Right lobe of liver (tissue), 6 donors: ENCODE results near the gene FASTKD3. TPM values are rescaled to one million over a fixed set of nuclear protein-coding genes. Genes with fewer than 3 reads are reported as not detected.
A peak's percentile ranks its signal among the peaks of the same experiment; 100 is the strongest.

ENCODE experiments used
- ATAC-seq, 4 donors: fragments of 200-7000 bp; cut with Tn5 transposase; one replicate each; pipeline ENCODE4 v1.9.1; 2020; ENCODE audit warnings: mild to moderate bottlenecking in 4 of 4, moderate library complexity in 4 of 4
- DNase-seq, 3 donors: peaks; one replicate each; pipeline ENCODE4 v3.0.0-alpha.2; 2020
- H3K27ac ChIP-seq, 3 donors: fragments of 200-600 bp; one replicate each; pipeline ENCODE4 v1.8.0; 2022
- H3K27me3 ChIP-seq, 2 donors: fragments of 200-600 bp; one replicate each; pipeline ENCODE4 v1.8.0; 2022
- H3K36me3 ChIP-seq, 4 donors: fragments of 200-600 bp; sonication (generic) in 1 of 4; one replicate each; pipeline versions ENCODE4 v1.5.1 to v1.8.0; 2017 to 2022; ENCODE audit warnings: control low read depth in 1 of 4
- H3K4me1 ChIP-seq, 4 donors: fragments of 200-600 bp; sonication (generic) in 1 of 4; one replicate each; pipeline versions ENCODE4 v1.5.1 to v1.8.0; 2017 to 2022; ENCODE audit warnings: control low read depth in 1 of 4
- H3K4me3 ChIP-seq, 3 donors: fragments of 200-600 bp; one replicate each; pipeline ENCODE4 v1.8.0; 2022
- H3K9me3 ChIP-seq, 4 donors: fragments of 200-600 bp; sonication (generic) in 1 of 4; one replicate each; pipeline versions ENCODE4 v1.5.1 to v1.8.0; 2017 to 2022; ENCODE audit warnings: control low read depth in 1 of 4
- POLR2A ChIP-seq: fragments of 450-650 bp; IDR thresholded peaks from one replicate; pipeline ENCODE4 v1.6.1; 2017; ENCODE audit warnings: antibody characterized with exemption, mild to moderate bottlenecking
- WGBS: methylation state at CpG from one replicate; pipeline ENCODE4 v1.1.6; 2018; ENCODE audit warnings: low coverage, low lambda C conversion rate; ENCODE audit not compliant: insufficient coverage; ENCODE audit errors: missing lambda C conversion rate; 5-methylcytosine and 5-hydroxymethylcytosine counted together
- intact Hi-C, 2 donors: fragments of 100-400 bp; cut with DNase I; formaldehyde crosslinking; loops; one replicate each; pipeline versions ENCODE4 v1.11.2 to v1.14.1; 2022
- total RNA-seq, 6 experiments: library from RNA; depleted of rRNA in 2 of 6; stranded (reverse); fragments of >200 nt in 2 of 6; fragmentation: NEBNext Ultra II Directional in 3 of 6; extraction: Animal tissue kit (Norgen Biotek cat#: 25700) in 3 of 6; gene quantifications; one replicate each; pipeline versions ENCODE4 v1.1.0 to v1.2.4, GENCODE V29; 2016 to 2023
- TF ChIP-seq, protein P1 (sequence below), 4 donors: fragments of 200-600 bp in 3 of 4; fragments of 450-650 bp in 1 of 4; IDR thresholded peaks; one replicate each; pipeline versions ENCODE4 v1.5.1 to v1.8.0; 2016 to 2022; ENCODE audit warnings: antibody characterized with exemption in 4 of 4, mild to moderate bottlenecking in 2 of 4
- donor health status: DM: no; HTN: yes; CAD: no.
- donor health status: DM: no; HTN: no; CAD: no.
- donor health status: DM: no; HTN: no; CAD: no.
- donor health status: DM: no; HTN: yes; CAD: no.
- donor health status: DM: no; HTN: yes; CAD: no.

Gene FASTKD3
- total RNA-seq, 6 experiments from 2014 or later, result 3.8 to 9.6 (median 6.1) TPM

GRCh38 chr5:7877851-7878250 lies 9.0 kb upstream of the FASTKD3 start:
- intact Hi-C loops, result no loop called here
- no peaks in the 10 kb centered on the region for H3K9me3 ChIP-seq
- DNase-seq (peak; percentile 60 to 79 (median 64)), ATAC-seq (peak; percentile 50 to 67 (median 59))
- 18% methylated on average over 9 of the region's 9 CpGs for WGBS
- no peak overlapping the region for H3K4me3 ChIP-seq
- TF ChIP-seq, protein P1, sequence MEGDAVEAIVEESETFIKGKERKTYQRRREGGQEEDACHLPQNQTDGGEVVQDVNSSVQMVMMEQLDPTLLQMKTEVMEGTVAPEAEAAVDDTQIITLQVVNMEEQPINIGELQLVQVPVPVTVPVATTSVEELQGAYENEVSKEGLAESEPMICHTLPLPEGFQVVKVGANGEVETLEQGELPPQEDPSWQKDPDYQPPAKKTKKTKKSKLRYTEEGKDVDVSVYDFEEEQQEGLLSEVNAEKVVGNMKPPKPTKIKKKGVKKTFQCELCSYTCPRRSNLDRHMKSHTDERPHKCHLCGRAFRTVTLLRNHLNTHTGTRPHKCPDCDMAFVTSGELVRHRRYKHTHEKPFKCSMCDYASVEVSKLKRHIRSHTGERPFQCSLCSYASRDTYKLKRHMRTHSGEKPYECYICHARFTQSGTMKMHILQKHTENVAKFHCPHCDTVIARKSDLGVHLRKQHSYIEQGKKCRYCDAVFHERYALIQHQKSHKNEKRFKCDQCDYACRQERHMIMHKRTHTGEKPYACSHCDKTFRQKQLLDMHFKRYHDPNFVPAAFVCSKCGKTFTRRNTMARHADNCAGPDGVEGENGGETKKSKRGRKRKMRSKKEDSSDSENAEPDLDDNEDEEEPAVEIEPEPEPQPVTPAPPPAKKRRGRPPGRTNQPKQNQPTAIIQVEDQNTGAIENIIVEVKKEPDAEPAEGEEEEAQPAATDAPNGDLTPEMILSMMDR (IDR thresholded peaks at IDR 0.05), result no peak
- TF ChIP-seq POLR2A, result no peak
- peaks cover 0 to 35% (median 4%) of the 10 kb centered on the region in 4 donors for H3K36me3 ChIP-seq
- H3K27ac ChIP-seq, result peak overlapping the region; percentile 3 to 63 (median 42)
- H3K27me3 ChIP-seq, result no peaks in the 10 kb centered on the region
- H3K4me1 ChIP-seq, result peaks cover 0 to 30% (median 14%) of the 10 kb centered on the region in 4 donors

GRCh38 chr5:7876867-7877266 lies 8.0 kb upstream of the FASTKD3 start:
- Histone ChIP-seq H3K4me3 (no peak overlapping the region), H3K9me3 (no peaks in the 10 kb centered on the region), H3K27me3 (no peaks in the 10 kb centered on the region), H3K27ac (no peak overlapping the region), H3K4me1 (peaks cover 0 to 30% (median 14%) of the 10 kb centered on the region in 4 donors), H3K36me3 (peaks cover 0 to 26% (median 4%) of the 10 kb centered on the region in 4 donors)
- 71% methylated on average over 3 of the region's 3 CpGs for WGBS
- intact Hi-C loops, result no loop called here
- DNase-seq (no peak), ATAC-seq (peak in 1 of 4 donors; percentile 23)
- no peak for TF ChIP-seq POLR2A
- TF ChIP-seq, protein P1 (IDR thresholded peaks at IDR 0.05), result no peak

- Histone ChIP-seq H3K4me1 (peaks cover 0 to 41% (median 18%) of the 10 kb centered on the region in 4 donors), H3K27ac (no peak overlapping the region), H3K9me3 (no peaks in the 10 kb centered on the region), H3K36me3 (peaks cover 0 to 23% (median 4%) of the 10 kb centered on the region in 4 donors), H3K4me3 (no peak overlapping the region), H3K27me3 (no peaks in the 10 kb centered on the region)
- DNase-seq (no peak), ATAC-seq (no peak)
- intact Hi-C loops, result no loop called here
- TF ChIP-seq, protein P1 (IDR thresholded peaks at IDR 0.05), result no peak
- TF ChIP-seq POLR2A, result no peak
- WGBS, result 94% methylated on average over 4 of the region's 4 CpGs
These were observed 6.3 kb upstream of the FASTKD3 start for GRCh38 chr5:7875151-7875550.

DNA sequence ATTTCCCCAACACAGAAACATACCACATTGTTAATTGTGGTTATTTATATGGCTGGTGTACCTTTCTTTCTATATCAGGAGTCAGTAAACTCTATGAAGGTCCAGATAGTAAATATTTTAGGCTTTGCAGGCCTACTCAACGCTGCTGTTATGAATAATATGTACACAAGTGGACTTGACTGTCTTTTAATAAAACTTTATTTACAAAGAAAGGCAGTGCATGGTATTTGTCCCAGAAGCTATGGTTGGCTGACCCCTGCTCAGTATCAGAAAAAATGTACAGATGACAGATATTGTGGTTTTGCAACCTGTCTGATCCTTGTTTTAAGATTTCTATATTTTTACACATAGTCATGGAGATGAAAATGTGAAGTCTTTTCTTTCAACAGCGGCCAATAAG lies 5.8 kb upstream of the FASTKD3 start:
- TF ChIP-seq, protein P1 (IDR thresholded peaks at IDR 0.05), result no peak
- TF ChIP-seq POLR2A, result no peak
- Histone ChIP-seq H3K27me3 (no peaks in the 10 kb centered on the region), H3K27ac (no peak overlapping the region), H3K9me3 (no peaks in the 10 kb centered on the region), H3K36me3 (peaks cover 0 to 23% (median 3%) of the 10 kb centered on the region in 4 donors), H3K4me3 (no peak overlapping the region), H3K4me1 (peaks cover 0 to 42% (median 17%) of the 10 kb centered on the region in 4 donors)
- DNase-seq (no peak), ATAC-seq (no peak)
- intact Hi-C loops, result no loop called here
- 100% methylated on average over 2 of the region's 2 CpGs for WGBS
